SJCRH30 (cell line): Measurements from ENCODE around the gene FAM78A. TPM values are rescaled to one million over a fixed set of nuclear protein-coding genes. Genes with fewer than 3 reads are reported as not detected.

ENCODE experiments used
- DNase-seq, 2 experiments: peaks; one replicate each; pipeline ENCODE4 v3.0.0-alpha.2; 2015 to 2020
- H3K27ac ChIP-seq: fragments of 250-450 bp; sonication (Bioruptor Pico); 2 replicates; pipeline ENCODE4 v1.5.1; 2020; ENCODE audit warnings: mild to moderate bottlenecking, moderate library complexity
- H3K27me3 ChIP-seq: fragments of 250-450 bp; sonication (Bioruptor Pico); 2 replicates; pipeline ENCODE4 v1.5.1; 2020; ENCODE audit warnings: mild to moderate bottlenecking, moderate library complexity
- H3K36me3 ChIP-seq: fragments of 250-450 bp; sonication (Bioruptor Pico); 2 replicates; pipeline ENCODE4 v1.5.1; 2020; ENCODE audit warnings: mild to moderate bottlenecking, moderate library complexity
- H3K4me1 ChIP-seq: fragments of 250-450 bp; sonication (Bioruptor Pico); 2 replicates; pipeline ENCODE4 v1.5.1; 2020; ENCODE audit warnings: mild to moderate bottlenecking, moderate library complexity
- H3K4me3 ChIP-seq: fragments of 250-450 bp; sonication (Bioruptor Pico); 2 replicates; pipeline ENCODE4 v1.5.1; 2020; ENCODE audit warnings: mild to moderate bottlenecking, moderate library complexity
- H3K9me3 ChIP-seq: fragments of 250-450 bp; sonication (Bioruptor Pico); replicated peaks from 2 replicates; pipeline ENCODE4 v1.5.1; 2020; ENCODE audit warnings: mild to moderate bottlenecking, moderate library complexity
- total RNA-seq: library from RNA; depleted of rRNA; stranded (reverse); fragments of >200 nt; shearing (Covaris generic); gene quantifications from 2 replicates; pipeline ENCODE4 v1.2.3, GENCODE V29; 2014

FAM78A gene
- total RNA-seq, 1 experiment from 2014 or later: 2.4 TPM

- DNase-seq: no peak
- no peaks in the 10 kb centered on the region for H3K27me3 ChIP-seq
- peaks cover 27% of the 10 kb centered on the region for H3K4me1 ChIP-seq
- no peak overlapping the region for H3K4me3 ChIP-seq
- H3K36me3 ChIP-seq: peaks cover 38% of the 10 kb centered on the region
- no peaks in the 10 kb centered on the region for H3K9me3 ChIP-seq
- H3K27ac ChIP-seq: no peak overlapping the region
Observed at GRCh38 chr9:131234799-131235479, 41.4 kb downstream of the FAM78A start.

- H3K27ac ChIP-seq: no peak overlapping the region
- no peak for DNase-seq
- no peaks in the 10 kb centered on the region for H3K9me3 ChIP-seq
- H3K36me3 ChIP-seq: peaks cover 45% of the 10 kb centered on the region
- H3K4me1 ChIP-seq: peaks cover 21% of the 10 kb centered on the region
- no peaks in the 10 kb centered on the region for H3K27me3 ChIP-seq
- no peak overlapping the region for H3K4me3 ChIP-seq
Observed at GRCh38 chr9:131233995-131234394, 42.3 kb downstream of the FAM78A start.

GRCh38 chr9:131233556-131233955 is 42.8 kb downstream of the FAM78A start:
- H3K9me3 ChIP-seq: no peaks in the 10 kb centered on the region
- H3K27me3 ChIP-seq: no peaks in the 10 kb centered on the region
- H3K27ac ChIP-seq: no peak overlapping the region
- peaks cover 20% of the 10 kb centered on the region for H3K4me1 ChIP-seq
- H3K36me3 ChIP-seq: peaks cover 49% of the 10 kb centered on the region
- DNase-seq: no peak
- no peak overlapping the region for H3K4me3 ChIP-seq

GRCh38 chr9:131228988-131229387 is 47.3 kb downstream of the FAM78A start:
- Histone ChIP-seq H3K27me3 (no peaks in the 10 kb centered on the region), H3K4me3 (no peak overlapping the region), H3K27ac (no peak overlapping the region), H3K4me1 (no peaks in the 10 kb centered on the region), H3K9me3 (no peaks in the 10 kb centered on the region), H3K36me3 (peaks cover 52% of the 10 kb centered on the region)
- DNase-seq: no peak

- H3K27ac ChIP-seq: no peak overlapping the region
- no peaks in the 10 kb centered on the region for H3K4me1 ChIP-seq
- no peaks in the 10 kb centered on the region for H3K9me3 ChIP-seq
- no peaks in the 10 kb centered on the region for H3K27me3 ChIP-seq
- no peak overlapping the region for H3K4me3 ChIP-seq
- peaks cover 45% of the 10 kb centered on the region for H3K36me3 ChIP-seq
- DNase-seq: no peak
Observed at GRCh38 chr9:131227959-131228460, 48.3 kb downstream of the FAM78A start.

- no peaks in the 10 kb centered on the region for H3K9me3 ChIP-seq
- H3K4me3 ChIP-seq: no peak overlapping the region
- H3K27ac ChIP-seq: no peak overlapping the region
- H3K4me1 ChIP-seq: no peaks in the 10 kb centered on the region
- peaks cover 44% of the 10 kb centered on the region for H3K36me3 ChIP-seq
- no peaks in the 10 kb centered on the region for H3K27me3 ChIP-seq
- no peak for DNase-seq
Observed at GRCh38 chr9:131227112-131227958, 49.0 kb downstream of the FAM78A start.

GRCh38 chr9:131226226-131226625 is 50.1 kb downstream of the FAM78A start:
- Histone ChIP-seq H3K27me3 (no peaks in the 10 kb centered on the region), H3K36me3 (peaks cover 34% of the 10 kb centered on the region), H3K27ac (no peak overlapping the region), H3K4me1 (no peaks in the 10 kb centered on the region), H3K9me3 (no peaks in the 10 kb centered on the region), H3K4me3 (no peak overlapping the region)
- DNase-seq: no peak

GRCh38 chr9:131222460-131222859 is 53.9 kb downstream of the FAM78A start:
- Histone ChIP-seq H3K4me1 (no peaks in the 10 kb centered on the region), H3K36me3 (peaks cover 8% of the 10 kb centered on the region), H3K27ac (no peak overlapping the region), H3K9me3 (no peaks in the 10 kb centered on the region), H3K4me3 (no peak overlapping the region), H3K27me3 (no peaks in the 10 kb centered on the region)
- no peak for DNase-seq

- Histone ChIP-seq H3K27ac (no peak overlapping the region), H3K27me3 (no peaks in the 10 kb centered on the region)
Observed at GRCh38 chr9:131220485-131220884, 55.8 kb downstream of the FAM78A start.

GRCh38 chr9:131218370-131218769 is 57.9 kb downstream of the FAM78A start:
- DNase-seq: no peak
- H3K9me3 ChIP-seq: no peaks in the 10 kb centered on the region
- H3K4me3 ChIP-seq: no peak overlapping the region
- H3K4me1 ChIP-seq: 0 out of 2 replicates have a peak, but pooled peaks cover 3% of the 10 kb centered on the region
- peaks cover 23% of the 10 kb centered on the region for H3K36me3 ChIP-seq
- H3K27me3 ChIP-seq: no peaks in the 10 kb centered on the region
- no peak overlapping the region for H3K27ac ChIP-seq

More at GRCh38 chr9:131220485-131220884, 55.8 kb downstream of the FAM78A start:
- Histone ChIP-seq H3K4me1 (no peaks in the 10 kb centered on the region), H3K9me3 (no peaks in the 10 kb centered on the region), H3K36me3 (peaks cover 17% of the 10 kb centered on the region), H3K4me3 (no peak overlapping the region)
- DNase-seq: no peak

GRCh38 chr9:131217331-131218031 is 58.8 kb downstream of the FAM78A start:
- Histone ChIP-seq H3K27ac (no peak overlapping the region), H3K4me3 (no peak overlapping the region), H3K4me1 (0 out of 2 replicates have a peak, but pooled peaks cover 3% of the 10 kb centered on the region), H3K36me3 (peaks cover 21% of the 10 kb centered on the region), H3K27me3 (no peaks in the 10 kb centered on the region), H3K9me3 (no peaks in the 10 kb centered on the region; the same call in 1 of the 2 replicates)
- DNase-seq: no peak

GRCh38 chr9:131216806-131217205 is 59.5 kb downstream of the FAM78A start:
- 0 out of 2 replicates have a peak, but pooled peaks cover 3% of the 10 kb centered on the region for H3K4me1 ChIP-seq
- peaks cover 23% of the 10 kb centered on the region for H3K36me3 ChIP-seq
- no peak for DNase-seq
- no peak overlapping the region for H3K27ac ChIP-seq
- H3K27me3 ChIP-seq: no peaks in the 10 kb centered on the region
- no peaks in the 10 kb centered on the region; the same call in 1 of the 2 replicates for H3K9me3 ChIP-seq
- H3K4me3 ChIP-seq: no peak overlapping the region

GRCh38 chr9:131214876-131215275 is 61.4 kb downstream of the FAM78A start:
- no peaks in the 10 kb centered on the region; the same call in 1 of the 2 replicates for H3K9me3 ChIP-seq
- H3K36me3 ChIP-seq: peaks cover 28% of the 10 kb centered on the region
- no peaks in the 10 kb centered on the region for H3K27me3 ChIP-seq
- H3K27ac ChIP-seq: peak overlapping the region; percentile 22; the same call in 1 of the 2 replicates
- peak in 1 of 2 experiments; percentile 36 for DNase-seq
- no peak overlapping the region for H3K4me3 ChIP-seq
- H3K4me1 ChIP-seq: 0 out of 2 replicates have a peak, but pooled peaks cover 3% of the 10 kb centered on the region

- Histone ChIP-seq H3K36me3 (peaks cover 33% of the 10 kb centered on the region), H3K4me1 (0 out of 2 replicates have a peak, but pooled peaks cover 3% of the 10 kb centered on the region), H3K27ac (peak overlapping the region; percentile 22; the same call in 1 of the 2 replicates), H3K4me3 (no peak overlapping the region), H3K27me3 (no peaks in the 10 kb centered on the region), H3K9me3 (no peaks in the 10 kb centered on the region; the same call in 1 of the 2 replicates)
- no peak for DNase-seq
Observed at GRCh38 chr9:131214286-131214856, 61.9 kb downstream of the FAM78A start.
